Measurements from ENCODE around the gene HACL1. TPM values are rescaled to one million over a fixed set of nuclear protein-coding genes. Genes with fewer than 3 reads are reported as not detected.

The HACL1 gene
- total and polyA plus RNA-seq, 10 of the 15 experiments (the other 5 are each of a cell fraction or from before 2014, with no cell fraction given) = 19.4 to 48.7 (median 30.1) TPM

DNA sequence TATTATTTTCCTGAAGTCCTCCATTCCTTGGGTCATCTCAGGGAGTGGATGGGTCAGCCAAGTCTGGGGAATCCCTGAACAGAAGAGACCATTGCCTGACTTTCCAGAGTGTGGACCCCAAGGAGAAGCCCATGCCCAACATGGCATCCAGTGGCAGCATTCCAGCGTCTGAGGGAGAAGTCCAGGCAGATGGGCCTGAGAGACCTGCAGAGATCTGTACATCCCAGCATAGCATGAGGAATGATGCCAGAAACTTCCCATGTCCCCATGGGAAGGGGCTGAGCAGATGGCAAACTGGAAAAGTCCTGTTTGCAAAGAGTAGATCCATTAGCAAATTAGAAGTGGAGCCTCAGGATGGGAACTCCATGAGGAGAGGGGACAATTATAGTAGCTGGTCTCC lies 62.3 kb downstream of the HACL1 start (continued):
- TF ChIP-seq, protein P1, sequence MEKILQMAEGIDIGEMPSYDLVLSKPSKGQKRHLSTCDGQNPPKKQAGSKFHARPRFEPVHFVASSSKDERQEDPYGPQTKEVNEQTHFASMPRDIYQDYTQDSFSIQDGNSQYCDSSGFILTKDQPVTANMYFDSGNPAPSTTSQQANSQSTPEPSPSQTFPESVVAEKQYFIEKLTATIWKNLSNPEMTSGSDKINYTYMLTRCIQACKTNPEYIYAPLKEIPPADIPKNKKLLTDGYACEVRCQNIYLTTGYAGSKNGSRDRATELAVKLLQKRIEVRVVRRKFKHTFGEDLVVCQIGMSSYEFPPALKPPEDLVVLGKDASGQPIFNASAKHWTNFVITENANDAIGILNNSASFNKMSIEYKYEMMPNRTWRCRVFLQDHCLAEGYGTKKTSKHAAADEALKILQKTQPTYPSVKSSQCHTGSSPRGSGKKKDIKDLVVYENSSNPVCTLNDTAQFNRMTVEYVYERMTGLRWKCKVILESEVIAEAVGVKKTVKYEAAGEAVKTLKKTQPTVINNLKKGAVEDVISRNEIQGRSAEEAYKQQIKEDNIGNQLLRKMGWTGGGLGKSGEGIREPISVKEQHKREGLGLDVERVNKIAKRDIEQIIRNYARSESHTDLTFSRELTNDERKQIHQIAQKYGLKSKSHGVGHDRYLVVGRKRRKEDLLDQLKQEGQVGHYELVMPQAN (conservative IDR thresholded peaks at IDR 0.05) = no peak
- TF ChIP-seq ZNF207 (IDR thresholded peaks at IDR 0.05; ENCODE audit: borderline replicate concordance) (no peak), HDAC6 (IDR thresholded peaks at IDR 0.05; ENCODE audit: unreplicated experiment) (no peak), SRF (IDR thresholded peaks at IDR 0.05; ENCODE audit: low read depth in 2 of 2, low read length in 2 of 2) (no peak), TCF7 (IDR thresholded peaks at IDR 0.05; ENCODE audit: borderline replicate concordance) (no peak), SPI1 (IDR thresholded peaks at IDR 0.05; ENCODE audit: borderline replicate concordance, insufficient read depth, low read depth, low read length) (no peak), SUZ12 (IDR thresholded peaks at IDR 0.05; ENCODE audit: unreplicated experiment) (no peak)
- TF ChIP-seq, protein P2, sequence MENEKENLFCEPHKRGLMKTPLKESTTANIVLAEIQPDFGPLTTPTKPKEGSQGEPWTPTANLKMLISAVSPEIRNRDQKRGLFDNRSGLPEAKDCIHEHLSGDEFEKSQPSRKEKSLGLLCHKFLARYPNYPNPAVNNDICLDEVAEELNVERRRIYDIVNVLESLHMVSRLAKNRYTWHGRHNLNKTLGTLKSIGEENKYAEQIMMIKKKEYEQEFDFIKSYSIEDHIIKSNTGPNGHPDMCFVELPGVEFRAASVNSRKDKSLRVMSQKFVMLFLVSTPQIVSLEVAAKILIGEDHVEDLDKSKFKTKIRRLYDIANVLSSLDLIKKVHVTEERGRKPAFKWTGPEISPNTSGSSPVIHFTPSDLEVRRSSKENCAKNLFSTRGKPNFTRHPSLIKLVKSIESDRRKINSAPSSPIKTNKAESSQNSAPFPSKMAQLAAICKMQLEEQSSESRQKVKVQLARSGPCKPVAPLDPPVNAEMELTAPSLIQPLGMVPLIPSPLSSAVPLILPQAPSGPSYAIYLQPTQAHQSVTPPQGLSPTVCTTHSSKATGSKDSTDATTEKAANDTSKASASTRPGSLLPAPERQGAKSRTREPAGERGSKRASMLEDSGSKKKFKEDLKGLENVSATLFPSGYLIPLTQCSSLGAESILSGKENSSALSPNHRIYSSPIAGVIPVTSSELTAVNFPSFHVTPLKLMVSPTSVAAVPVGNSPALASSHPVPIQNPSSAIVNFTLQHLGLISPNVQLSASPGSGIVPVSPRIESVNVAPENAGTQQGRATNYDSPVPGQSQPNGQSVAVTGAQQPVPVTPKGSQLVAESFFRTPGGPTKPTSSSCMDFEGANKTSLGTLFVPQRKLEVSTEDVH (IDR thresholded peaks at IDR 0.05; ENCODE audit: low read depth, partially characterized antibody) = no peak

DNA sequence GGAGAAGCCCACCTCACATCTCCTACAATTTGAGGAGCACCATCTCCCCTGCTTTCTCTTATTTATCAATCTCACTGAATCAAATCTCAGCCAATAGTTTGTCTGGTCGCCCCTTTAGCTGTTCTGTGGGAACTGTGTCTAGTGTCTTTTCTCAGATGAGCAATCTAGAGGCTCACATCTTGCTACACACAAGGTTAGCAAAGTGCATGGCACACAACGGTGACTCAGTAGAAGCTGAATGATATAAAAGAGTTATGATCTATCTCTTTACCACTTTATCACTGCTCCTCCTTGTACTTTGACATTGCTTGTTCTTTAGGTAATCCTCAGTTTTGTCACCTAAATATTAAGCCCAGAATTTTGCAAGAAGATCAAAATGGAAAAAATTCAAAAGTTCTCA lies 63.0 kb downstream of the HACL1 start:
- CTCF ChIA-PET = interaction anchor here (1.8 kb wide), 1 partner anchor 11 kb away, joined by 7 read pairs; no protein-coding TSS in a partner anchor
- no TSS peak for BruUV-seq (replicated peaks)
- Histone ChIP-seq H3K4me2 (ENCODE audit: control insufficient read depth, insufficient read depth) (no peak overlapping the region), H3K27me3 (replicated peaks in 1 of 2; ENCODE audit: control insufficient read depth in 2 of 2, insufficient read depth in 2 of 2, low read length in 1 of 2) (no peaks in the 10 kb centered on the region), H3K27ac (ENCODE audit: control insufficient read depth, insufficient read depth) (no peak overlapping the region), H3K4me3 (no peak overlapping the region), H3K9me3 (replicated peaks; ENCODE audit: control insufficient read depth, insufficient read depth, low read length) (no peaks in the 10 kb centered on the region), H3K4me1 (ENCODE audit: control insufficient read depth, insufficient read depth, low read length) (no peaks in the 10 kb centered on the region), H3K9ac (ENCODE audit: control insufficient read depth, insufficient read depth, low read length) (no peak overlapping the region), H2AFZ (ENCODE audit: control insufficient read depth, low read depth, low read length) (no peak overlapping the region), H4K20me1 (ENCODE audit: control insufficient read depth, insufficient read depth) (no peaks in the 10 kb centered on the region), H3K36me3 (ENCODE audit: control insufficient read depth in 2 of 2, insufficient read depth in 2 of 2, low read length in 1 of 2) (no peaks in the 10 kb centered on the region), H3K79me2 (ENCODE audit: control insufficient read depth, insufficient read depth, low read length) (no peaks in the 10 kb centered on the region)
- no peak for DNase-seq (ENCODE audit: low read depth, low spot score)
- in situ Hi-C loops (cut with MboI) = no loop called here
- SMC1A ChIA-PET (ENCODE audit: uncharacterized antibody, unreplicated experiment) = no interaction called here
- WGBS (ENCODE audit: insufficient coverage, insufficient replicate concordance, low lambda C conversion rate, missing lambda C conversion rate) = 67% methylated on average over 2 of the region's 2 CpGs
- intact Hi-C loops (cut with micrococcal nuclease; ENCODE audit: unreplicated experiment) = no loop called here
- POLR2A ChIA-PET = no interaction called here
- ATAC-seq = no peak
- RAD21 ChIA-PET (ENCODE audit: unreplicated experiment) = no interaction called here
- FAIRE-seq = no peak
- TF ChIP-seq, protein P3, sequence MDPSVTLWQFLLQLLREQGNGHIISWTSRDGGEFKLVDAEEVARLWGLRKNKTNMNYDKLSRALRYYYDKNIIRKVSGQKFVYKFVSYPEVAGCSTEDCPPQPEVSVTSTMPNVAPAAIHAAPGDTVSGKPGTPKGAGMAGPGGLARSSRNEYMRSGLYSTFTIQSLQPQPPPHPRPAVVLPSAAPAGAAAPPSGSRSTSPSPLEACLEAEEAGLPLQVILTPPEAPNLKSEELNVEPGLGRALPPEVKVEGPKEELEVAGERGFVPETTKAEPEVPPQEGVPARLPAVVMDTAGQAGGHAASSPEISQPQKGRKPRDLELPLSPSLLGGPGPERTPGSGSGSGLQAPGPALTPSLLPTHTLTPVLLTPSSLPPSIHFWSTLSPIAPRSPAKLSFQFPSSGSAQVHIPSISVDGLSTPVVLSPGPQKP (IDR thresholded peaks at IDR 0.05; ENCODE audit: low read depth, low read length) = no peak
- TF ChIP-seq MTA3 (IDR thresholded peaks at IDR 0.05; ENCODE audit: borderline replicate concordance, low read length) (no peak), ZZZ3 (IDR thresholded peaks at IDR 0.05; ENCODE audit: control insufficient read depth, insufficient read length, low read depth) (no peak), NBN (IDR thresholded peaks at IDR 0.05) (no peak)
- TF ChIP-seq, protein P4, sequence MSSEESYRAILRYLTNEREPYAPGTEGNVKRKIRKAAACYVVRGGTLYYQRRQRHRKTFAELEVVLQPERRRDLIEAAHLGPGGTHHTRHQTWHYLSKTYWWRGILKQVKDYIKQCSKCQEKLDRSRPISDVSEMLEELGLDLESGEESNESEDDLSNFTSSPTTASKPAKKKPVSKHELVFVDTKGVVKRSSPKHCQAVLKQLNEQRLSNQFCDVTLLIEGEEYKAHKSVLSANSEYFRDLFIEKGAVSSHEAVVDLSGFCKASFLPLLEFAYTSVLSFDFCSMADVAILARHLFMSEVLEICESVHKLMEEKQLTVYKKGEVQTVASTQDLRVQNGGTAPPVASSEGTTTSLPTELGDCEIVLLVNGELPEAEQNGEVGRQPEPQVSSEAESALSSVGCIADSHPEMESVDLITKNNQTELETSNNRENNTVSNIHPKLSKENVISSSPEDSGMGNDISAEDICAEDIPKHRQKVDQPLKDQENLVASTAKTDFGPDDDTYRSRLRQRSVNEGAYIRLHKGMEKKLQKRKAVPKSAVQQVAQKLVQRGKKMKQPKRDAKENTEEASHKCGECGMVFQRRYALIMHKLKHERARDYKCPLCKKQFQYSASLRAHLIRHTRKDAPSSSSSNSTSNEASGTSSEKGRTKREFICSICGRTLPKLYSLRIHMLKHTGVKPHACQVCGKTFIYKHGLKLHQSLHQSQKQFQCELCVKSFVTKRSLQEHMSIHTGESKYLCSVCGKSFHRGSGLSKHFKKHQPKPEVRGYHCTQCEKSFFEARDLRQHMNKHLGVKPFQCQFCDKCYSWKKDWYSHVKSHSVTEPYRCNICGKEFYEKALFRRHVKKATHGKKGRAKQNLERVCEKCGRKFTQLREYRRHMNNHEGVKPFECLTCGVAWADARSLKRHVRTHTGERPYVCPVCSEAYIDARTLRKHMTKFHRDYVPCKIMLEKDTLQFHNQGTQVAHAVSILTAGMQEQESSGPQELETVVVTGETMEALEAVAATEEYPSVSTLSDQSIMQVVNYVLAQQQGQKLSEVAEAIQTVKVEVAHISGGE (CRISPR knock-in tag; IDR thresholded peaks at IDR 0.05) = no peak

Measured in GM12878 (cell line).